GM10266 (cell line): ENCODE data around the gene NHLRC4.

ENCODE experiments used
- DNase-seq: peaks from one replicate; pipeline ENCODE4 v3.0.0; 2012; ENCODE audit errors: extremely low spot score
- TF ChIP-seq, protein P1 (sequence below): IDR thresholded peaks from 2 replicates; pipeline ENCODE4 v1.5.1; 2012; ENCODE audit warnings: mild to moderate bottlenecking, low read depth; ENCODE audit not compliant: control insufficient read depth, insufficient read depth; ENCODE audit errors: missing control alignments

NHLRC4 gene

DNA sequence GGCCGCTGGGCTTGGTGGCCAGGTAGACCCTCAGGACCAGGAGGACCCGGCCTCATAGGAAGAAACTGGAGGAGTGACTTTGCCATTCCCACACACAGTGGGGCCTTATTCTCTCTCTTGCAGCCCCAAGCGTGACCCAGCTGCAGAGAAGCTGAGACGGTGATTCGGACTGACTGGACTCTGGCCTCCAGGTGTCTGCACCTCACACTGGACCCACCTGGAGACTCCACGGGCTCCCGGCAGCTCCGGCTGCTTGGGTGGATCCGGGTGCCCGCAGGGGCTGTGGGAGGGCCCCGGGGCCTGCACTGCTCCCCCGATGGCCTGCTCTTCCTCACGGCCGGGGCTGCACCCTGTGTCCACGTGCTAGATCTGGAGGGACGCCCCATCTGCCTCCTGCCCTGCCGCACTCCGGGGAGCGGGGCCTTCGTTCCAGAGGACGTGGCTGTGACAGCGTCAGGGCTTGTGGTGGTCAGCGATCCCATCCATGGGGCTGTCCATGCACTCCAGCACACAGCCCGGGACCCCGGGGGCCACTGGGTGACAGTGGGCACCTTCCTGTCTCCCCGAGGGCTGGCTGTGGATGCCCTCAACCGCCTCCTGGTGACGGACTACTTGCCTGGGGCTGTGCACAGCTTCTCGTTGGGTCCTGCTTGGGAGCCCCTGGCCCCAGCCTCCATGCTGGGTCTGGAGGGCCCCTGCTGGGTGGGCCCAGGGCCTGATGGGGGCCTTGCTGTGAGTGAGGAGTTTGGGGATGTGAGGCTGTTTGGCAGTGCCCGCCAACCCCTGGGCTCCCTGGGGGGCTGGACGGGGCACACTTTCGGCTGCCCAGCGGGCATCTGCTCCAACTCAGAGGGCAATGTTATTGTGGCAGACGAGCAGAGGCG is 810 bp downstream of the NHLRC4 start:
- no peak for DNase-seq
- TF ChIP-seq, protein P1, sequence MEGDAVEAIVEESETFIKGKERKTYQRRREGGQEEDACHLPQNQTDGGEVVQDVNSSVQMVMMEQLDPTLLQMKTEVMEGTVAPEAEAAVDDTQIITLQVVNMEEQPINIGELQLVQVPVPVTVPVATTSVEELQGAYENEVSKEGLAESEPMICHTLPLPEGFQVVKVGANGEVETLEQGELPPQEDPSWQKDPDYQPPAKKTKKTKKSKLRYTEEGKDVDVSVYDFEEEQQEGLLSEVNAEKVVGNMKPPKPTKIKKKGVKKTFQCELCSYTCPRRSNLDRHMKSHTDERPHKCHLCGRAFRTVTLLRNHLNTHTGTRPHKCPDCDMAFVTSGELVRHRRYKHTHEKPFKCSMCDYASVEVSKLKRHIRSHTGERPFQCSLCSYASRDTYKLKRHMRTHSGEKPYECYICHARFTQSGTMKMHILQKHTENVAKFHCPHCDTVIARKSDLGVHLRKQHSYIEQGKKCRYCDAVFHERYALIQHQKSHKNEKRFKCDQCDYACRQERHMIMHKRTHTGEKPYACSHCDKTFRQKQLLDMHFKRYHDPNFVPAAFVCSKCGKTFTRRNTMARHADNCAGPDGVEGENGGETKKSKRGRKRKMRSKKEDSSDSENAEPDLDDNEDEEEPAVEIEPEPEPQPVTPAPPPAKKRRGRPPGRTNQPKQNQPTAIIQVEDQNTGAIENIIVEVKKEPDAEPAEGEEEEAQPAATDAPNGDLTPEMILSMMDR: no peak

DNA sequence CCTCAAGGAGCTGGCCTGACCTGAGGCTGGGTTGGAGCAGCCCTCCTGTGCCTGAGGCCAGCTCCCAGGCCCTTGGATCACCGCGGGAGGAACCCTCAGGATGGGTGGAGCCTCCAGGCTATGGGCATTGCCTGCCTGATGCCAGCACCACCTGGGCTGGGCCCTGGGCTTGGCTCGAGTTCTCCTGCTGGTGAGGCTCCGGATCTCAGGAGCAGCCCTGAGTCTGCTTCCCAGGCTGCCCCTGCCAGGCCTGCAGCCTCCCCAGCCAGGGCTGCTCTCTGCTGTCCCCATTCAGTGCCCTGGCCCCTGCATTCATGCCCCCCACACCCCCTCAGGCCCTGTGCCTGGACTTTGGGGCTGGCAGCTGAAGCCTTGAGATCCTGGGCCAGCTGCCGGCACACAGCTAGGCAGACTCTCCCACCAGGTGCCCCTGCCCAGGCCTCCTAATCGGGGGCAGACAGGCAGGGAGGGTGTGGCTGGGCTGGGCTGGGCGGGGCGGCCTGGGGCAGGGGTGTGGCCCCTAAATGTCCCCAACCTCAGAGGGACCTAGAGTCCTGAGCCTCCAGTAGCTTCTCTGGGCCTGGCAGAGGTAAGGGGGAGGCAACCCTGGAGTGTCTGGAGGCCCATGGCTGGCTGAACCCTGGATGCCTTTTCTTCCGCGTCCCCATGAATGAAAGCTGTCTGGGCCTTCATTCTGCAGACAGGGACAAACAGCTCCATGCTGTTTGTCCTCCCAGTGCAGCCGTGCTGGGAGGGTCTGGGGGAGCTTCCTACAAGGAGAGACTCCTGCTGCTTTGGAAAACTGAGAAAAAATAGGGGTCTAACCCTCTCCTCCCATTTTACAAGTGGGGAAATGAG is 1.8 kb downstream of the NHLRC4 start:
- DNase-seq: no peak

DNA sequence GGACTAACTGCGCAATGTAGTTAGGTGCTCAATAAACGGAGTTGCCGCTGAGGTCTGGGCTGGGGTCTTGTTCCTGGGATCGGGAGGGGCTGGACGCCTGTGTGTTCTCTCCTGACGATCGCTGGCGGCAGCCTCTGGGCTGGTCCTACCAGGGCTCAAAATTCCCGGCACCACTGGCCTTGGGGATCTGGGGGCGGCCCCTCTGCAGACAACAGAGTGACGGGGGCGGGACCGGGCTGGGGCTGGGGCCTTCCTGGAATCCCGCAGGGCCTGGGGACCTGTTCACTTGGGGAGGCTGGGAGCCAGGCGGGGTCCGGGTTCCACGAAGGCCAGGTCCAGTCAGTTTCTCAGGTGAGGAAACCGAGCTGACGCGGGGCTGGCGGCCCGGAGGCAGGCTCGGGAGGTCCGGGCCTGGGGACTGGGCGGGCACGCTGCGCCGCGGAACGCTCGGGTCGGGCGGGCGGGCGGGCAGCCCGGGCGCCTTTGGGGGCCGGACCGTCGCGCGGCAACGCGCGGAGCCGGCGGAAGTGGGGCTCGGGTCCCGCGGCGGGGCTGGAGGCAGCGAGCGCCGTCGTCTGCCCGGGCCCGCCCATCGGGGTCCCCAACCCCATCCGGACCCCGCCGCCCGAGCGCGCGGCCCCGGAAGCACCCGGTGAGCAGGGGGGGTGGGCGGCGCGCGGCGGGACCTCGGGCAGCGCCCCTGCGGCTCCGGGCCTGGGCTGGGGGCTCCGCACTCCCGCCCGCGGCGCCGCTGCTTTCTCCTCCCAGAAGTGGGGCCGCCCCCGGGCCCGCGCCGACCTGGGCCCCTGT is 2.8 kb downstream of the NHLRC4 start, which contains the start of gene PIGQ:
Gene PIGQ, plus strand, starts transcription at position 524 of the 810 bp plus-strand sequence. CDS start 4,107 bp downstream, outside the sequence.
- peak; percentile 96 for DNase-seq
- TF ChIP-seq, protein P1: no peak

More for the DNA sequence above, 1.8 kb downstream of the NHLRC4 start:
- TF ChIP-seq, protein P1: no peak

DNA sequence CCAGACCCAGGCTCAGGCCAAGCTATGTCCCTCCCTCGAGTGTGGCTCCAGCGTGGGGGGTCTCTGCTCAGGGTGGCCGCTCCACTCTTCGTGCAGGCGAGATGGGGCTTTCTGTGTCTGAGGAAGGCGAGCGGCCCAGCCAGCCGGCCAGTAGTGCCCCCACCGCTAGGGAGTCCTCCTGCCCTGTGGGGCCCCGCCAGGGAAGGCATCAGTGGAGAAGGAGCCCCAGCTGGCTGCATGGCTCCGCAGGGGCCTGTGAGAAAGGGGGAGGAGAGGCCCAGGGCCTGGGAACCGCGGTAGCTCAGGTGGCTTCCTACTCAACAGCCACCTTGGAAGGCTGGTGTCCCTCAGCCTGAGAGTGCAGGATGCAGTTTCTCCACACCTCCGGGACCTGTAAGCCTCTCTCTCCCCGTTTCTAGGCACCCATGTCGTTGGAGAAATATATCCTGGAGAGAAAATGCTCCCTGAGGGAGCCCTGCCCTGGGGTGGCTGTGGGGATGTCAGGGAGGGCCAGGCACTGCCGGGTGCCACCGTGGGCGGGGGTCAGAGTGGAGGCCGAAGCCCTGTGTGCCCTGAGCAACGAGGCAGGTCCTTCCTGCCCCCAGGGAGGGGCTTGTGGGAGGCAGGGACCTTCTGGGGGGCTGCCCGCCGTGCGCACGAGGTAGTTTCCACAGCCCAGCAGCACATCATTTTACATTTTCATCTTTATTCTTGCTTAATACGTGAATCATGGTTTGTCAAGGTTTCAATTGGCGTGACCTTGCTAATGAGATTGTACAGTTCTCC is 6.3 kb downstream of the NHLRC4 start:
- TF ChIP-seq, protein P1: no peak
- DNase-seq: no peak

DNA sequence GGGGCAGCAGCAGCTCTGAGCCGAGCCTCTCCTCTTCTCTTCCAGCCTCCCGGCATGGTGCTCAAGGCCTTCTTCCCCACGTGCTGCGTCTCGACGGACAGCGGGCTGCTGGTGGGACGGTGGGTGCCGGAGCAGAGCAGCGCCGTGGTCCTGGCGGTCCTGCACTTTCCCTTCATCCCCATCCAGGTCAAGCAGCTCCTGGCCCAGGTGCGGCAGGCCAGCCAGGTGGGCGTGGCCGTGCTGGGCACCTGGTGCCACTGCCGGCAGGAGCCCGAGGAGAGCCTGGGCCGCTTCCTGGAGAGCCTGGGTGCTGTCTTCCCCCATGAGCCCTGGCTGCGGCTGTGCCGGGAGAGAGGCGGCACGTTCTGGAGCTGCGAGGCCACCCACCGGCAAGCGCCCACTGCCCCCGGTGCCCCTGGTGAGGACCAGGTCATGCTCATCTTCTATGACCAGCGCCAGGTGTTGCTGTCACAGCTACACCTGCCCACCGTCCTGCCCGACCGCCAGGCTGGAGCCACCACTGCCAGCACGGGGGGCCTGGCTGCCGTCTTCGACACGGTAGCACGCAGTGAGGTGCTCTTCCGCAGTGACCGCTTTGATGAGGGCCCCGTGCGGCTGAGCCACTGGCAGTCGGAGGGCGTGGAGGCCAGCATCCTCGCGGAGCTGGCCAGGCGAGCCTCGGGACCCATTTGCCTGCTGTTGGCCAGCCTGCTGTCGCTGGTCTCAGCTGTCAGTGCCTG is 7.4 kb downstream of the NHLRC4 start:
- TF ChIP-seq, protein P1: no peak

More for the DNA sequence above, 7.4 kb downstream of the NHLRC4 start:
- no peak for DNase-seq
